ENCODE data around the gene GDE1.

- TF ChIP-seq, protein P1, sequence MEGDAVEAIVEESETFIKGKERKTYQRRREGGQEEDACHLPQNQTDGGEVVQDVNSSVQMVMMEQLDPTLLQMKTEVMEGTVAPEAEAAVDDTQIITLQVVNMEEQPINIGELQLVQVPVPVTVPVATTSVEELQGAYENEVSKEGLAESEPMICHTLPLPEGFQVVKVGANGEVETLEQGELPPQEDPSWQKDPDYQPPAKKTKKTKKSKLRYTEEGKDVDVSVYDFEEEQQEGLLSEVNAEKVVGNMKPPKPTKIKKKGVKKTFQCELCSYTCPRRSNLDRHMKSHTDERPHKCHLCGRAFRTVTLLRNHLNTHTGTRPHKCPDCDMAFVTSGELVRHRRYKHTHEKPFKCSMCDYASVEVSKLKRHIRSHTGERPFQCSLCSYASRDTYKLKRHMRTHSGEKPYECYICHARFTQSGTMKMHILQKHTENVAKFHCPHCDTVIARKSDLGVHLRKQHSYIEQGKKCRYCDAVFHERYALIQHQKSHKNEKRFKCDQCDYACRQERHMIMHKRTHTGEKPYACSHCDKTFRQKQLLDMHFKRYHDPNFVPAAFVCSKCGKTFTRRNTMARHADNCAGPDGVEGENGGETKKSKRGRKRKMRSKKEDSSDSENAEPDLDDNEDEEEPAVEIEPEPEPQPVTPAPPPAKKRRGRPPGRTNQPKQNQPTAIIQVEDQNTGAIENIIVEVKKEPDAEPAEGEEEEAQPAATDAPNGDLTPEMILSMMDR (conservative IDR thresholded peaks at IDR 0.05) = no peak
- no peak for TF ChIP-seq ZFX (IDR thresholded peaks at IDR 0.05)
These were observed 43.4 kb downstream of the GDE1 start for GRCh38 chr16:19478505-19478904.

All from C4-2B (cell line).